NCI-H748 (cell line): ENCODE results near the gene SUMF1.

ENCODE experiments used
- DNase-seq: peaks from one replicate; lab custom pipeline; 2025; ENCODE audit not compliant: unreplicated experiment; lab: John Stamatoyannopoulos, UW

Gene SUMF1

GRCh38 chr3:4466741-4467521 lies at the start of gene SUMF1:
TSS of gene SUMF1 (minus strand) at chr3:4467269. CDS start at chr3:4467245, 24 bp downstream.
- peak; percentile 79 for DNase-seq

- no peak for DNase-seq
These were observed 49.0 kb upstream of the SUMF1 start for GRCh38 chr3:4515916-4516579.

GRCh38 chr3:4514916-4515315 lies 47.8 kb upstream of the SUMF1 start:
- DNase-seq: no peak

DNA sequence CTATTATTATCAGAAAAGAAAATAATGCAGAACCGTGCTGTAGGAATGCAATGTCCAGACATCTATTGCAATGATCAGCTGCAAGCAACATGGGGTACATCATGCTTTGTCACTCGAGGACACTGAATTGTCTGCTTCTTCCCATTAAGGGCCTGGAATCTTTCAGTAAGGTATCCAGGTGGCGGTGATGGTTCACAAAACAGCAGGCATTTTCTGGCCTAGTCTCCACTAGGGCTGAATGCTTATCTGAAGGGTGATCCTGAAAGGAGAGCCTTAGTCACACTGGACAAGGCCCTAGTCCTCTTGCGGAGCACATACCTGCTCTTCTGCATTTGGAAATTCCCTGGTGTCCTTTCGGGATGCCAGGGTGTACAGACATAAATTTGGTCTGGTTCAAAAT lies 47.3 kb upstream of the SUMF1 start:
- no peak for DNase-seq

DNA sequence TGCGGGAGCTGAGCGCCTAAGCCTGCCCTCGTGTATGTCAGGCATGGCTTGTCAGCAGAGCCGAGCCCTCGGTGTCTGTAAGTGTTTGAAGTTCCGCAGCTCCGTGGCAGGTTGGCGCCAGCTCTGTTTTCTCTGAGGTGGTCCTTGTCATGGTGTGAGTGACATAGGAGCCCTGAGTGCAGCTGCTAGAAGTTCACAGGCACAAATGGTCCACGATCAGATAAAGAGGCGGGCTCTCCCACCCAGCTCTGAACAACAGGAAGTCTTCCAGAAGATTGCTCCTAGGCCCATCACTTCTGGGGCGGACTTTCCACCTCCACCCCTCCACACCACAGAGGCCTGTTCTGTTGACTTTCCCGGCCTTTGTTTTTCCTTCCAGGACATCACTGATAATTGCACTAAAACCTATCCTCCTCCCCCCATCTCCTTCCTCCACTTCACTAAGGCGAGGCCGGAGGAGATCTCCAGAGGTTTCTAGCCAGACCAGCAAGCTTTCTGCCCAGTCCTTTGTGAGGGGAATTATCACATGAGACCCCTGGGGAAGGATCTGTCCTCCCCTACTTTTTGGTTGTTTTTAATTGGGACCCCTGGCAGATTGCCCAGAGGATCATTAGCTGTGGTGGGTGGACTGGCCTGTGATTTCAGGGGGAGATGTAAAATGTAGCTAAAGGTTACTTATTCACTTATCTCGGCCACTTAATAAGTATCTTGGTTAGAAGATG lies 46.0 kb upstream of the SUMF1 start:
- no peak for DNase-seq

DNA sequence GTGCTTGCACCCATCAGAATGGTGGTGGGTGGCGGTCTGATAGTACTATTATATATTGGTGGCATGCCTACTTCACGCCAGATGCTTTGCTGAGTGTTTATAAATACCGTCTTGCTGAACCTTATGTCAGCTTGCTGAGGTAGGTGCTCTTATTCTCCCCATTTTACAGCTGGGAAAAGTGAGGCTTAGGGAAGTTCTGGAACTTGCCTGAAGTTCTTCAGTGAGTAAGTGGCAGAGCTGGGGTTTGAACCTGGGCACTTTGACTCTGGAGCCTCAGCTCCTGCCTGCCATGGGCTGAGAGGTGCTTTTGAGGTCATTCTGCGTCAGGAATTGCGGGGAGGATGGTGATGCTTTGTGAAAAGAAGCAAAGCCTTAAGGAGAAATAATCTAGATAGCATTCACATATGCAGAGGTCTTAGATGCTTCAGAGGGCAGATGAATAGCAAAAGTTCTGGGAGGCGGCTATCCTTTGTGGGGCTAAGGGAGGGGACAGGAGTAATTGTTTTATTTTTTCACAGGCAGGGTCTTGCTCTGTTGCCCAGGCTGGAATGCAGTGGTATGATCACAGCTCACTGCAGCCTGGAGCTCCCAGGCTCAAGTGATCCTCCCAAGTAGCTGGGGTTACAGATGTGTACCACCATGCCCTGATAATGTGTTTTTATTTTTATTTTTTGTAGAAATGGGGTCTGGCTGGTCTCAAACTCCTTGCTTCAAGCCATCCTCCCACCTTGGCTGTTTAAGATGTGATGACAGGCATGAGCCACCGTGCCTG lies 44.6 kb upstream of the SUMF1 start:
- DNase-seq: no peak

DNA sequence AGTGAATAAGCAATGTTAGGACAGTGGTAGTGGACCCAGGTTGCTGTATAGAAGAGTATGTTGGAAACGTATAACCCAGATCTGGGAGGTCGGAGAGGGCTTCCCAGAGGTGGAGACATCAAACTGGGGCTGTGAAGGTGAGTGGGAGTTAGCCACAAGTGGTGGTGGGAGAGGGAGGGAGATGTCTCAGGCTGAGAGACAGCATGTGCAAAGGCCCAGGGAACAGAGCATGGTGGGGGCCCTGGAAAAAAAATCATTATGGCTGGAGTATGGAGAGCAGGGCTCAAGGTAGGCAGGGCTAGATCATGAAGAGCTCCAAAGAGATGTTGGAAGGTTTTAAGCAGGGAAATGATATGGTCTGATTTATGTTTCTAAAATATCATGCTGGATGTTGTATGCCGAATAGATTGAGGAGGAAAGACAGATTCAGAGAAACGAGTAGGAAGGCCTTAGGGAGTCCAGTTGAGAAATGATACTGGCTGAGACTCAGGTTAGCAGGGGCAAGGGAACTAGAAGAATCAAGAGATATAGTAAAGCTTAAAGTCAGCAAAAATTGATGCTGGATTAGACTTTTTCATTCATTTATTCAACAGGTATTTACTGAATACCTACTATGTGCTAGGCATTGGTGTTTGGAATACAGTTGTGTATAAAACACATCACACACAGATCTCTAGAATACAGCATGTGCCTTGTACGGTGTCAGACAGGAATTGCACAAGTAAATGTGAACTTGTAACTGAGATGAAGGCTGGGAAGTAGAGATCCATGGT lies 43.1 kb upstream of the SUMF1 start:
- DNase-seq: no peak

- DNase-seq: no peak
These were observed 42.0 kb upstream of the SUMF1 start for GRCh38 chr3:4509043-4509442.

- DNase-seq: no peak
These were observed 41.2 kb upstream of the SUMF1 start for GRCh38 chr3:4508048-4508981.

DNA sequence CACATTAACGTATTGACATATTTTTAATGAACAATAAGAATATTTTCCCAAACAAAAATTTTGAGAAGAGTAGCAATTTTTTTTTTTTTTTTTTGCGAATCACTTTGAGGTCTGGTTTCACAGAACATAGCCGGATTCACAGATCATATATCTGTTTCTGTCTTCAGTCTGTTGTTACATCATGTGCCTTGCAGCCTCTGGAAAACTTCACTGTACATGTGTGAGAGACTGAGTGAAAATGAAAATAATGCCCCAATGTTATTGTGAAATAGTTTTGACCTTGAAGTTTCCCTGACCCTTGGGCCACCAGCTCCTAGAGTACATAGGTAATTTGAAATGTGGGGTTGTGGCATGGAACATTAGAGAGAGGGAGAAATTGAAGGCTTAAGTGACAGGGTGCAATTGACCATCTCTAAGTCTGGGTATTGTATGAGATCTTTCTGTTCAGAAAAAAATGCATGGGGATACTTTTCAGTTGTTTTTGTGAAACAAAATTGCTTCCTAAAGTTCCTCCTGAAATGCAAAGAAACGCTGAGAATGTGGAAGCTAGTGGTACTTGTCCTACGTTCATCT lies 40.0 kb upstream of the SUMF1 start:
- DNase-seq: no peak

DNA sequence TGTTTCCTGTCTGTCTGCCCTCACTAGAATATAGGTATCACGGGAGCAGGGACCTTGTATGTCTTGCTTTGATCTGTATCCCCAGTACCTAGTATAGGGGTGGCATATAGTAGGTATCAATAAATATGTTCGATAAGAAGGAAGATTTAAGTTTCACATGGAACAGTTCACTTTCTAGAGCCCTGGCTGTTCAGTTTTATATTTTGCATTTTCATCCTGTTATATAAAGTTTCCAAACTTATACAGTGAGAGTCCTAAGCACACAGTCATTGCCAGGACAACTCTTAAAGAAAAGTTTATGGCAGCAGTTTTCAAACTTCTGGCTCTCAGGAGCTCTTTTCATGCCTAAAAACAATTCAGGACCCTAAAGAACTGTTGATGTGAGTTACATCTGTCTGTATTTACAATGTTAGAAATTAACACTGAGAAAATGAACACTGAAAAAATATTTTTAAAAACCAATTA lies 39.5 kb upstream of the SUMF1 start:
- no peak for DNase-seq

DNA sequence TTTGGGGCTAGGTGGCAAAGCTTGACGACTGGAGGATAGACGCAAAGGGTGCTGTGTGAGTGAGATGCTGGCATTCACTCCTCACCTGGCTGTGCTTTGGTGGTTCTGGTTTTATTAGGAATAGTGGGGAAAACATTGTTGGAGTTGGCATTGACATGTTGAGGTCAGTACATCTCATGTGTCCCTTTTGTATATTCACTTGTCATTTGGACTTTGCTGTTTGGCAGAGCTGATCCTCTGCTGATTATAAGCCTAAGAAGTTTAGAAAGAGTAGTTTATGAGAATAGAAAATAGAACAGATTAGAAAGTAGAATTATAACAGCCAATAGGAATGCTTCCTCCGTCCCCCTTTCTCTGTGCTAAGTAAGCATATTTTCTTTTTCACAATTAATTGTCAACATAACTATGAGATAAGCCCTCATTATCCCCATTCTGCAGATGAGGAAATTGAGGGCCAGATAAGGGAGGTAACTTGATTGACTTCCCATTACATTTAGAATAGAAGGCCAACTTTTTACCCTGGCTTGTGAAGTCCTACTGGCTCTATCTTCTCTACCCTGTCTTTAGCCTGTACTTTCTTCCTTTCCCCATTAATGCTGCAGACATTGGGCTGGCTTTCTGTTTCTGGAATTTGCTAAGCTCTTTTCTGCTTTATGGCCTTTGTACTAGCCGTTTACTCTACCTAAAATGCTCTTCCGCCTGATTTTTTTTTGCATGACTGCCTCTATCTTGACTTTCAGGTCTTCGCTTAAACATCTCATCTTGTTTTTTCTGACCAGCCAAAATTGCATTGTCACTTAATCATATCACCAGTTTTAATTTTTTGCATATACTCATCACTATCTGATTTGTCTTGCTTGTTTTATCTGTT lies 38.9 kb upstream of the SUMF1 start:
- no peak for DNase-seq

DNA sequence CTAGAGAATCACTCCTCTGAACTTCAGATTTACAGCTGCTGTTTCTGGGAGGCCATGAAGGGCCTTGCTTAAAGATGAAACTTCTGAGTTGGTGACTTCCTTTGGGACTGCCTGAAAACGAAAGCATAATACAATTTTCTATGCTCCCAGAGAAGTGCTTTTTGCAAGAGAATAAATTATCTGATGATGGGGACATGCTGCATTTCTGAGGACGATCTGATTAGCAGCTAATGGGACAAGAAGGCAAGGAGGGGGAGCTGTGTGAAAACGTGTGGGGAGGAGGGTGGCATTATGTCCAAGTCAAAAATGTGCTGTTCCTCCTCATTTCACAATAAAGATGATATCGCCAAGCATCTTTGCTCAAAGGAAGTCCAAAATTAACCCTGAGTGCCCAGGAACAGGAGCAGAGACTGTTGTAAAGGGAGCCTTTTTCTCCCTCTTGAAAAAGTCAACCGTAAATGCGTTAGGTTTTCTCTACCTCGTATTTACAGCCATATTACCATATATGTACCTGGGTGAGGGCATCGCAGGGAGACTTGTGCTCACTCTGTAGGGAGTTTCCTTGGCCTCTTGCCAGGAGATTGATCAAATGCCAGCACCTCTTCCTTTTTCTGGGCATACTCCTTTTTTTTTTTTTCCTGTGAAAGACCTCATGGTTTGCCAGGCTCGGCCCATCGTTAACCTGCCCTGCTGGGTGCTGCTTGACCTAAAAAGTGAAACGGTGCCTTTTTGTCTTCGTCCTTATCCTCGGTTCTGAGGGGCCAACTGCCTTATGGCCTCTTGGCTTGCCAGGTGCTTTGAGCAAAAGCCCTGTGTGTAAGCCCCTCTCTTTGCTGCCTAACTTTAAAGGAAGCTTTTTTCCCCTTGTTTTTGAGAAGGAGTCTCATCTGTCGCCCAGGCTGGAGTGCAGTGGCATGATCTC lies 37.5 kb upstream of the SUMF1 start:
- peak; percentile 49 for DNase-seq

DNA sequence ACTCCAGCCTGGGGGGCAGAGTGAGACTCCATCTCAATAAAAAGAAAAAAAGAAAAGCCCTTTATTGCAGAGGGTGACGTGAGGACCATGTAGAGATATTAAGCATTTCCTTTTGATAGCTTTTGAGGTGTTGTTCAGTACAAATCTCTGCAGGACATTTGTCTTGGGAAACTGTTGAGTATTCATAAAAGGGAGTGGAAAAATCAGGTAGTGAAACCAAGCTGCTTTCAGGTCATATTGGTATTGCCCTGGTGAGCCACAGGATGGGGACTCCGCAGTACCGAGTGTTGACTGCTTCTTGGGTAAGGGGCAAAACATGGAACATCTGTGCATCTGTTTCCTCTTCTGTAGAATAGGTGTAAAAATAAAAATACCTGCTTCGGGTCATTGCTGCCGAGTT lies 36.0 kb upstream of the SUMF1 start:
- DNase-seq: no peak

- DNase-seq: no peak
These were observed 34.9 kb upstream of the SUMF1 start for GRCh38 chr3:4501927-4502326.

DNA sequence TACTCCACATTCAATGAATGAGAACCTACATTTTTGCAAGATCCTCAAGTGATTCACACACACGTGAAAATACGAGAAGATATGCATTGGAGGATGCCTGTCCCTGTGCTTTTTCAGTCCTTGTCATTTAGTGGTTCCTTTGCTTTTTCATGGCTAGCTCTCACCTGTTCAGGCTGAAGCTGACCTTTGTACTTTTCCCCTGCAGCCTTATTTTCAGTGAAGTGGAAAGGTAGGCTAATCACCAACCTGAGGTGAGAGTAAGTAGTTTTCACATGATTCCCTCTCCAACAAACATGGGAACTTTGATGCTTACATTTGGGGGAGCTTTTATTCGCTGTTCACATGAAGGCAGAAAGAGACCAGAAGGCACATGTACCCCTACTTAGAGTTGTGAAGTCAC lies 34.4 kb upstream of the SUMF1 start:
- no peak for DNase-seq

GRCh38 chr3:4498446-4498845 lies 31.4 kb upstream of the SUMF1 start:
- DNase-seq: no peak
